HepG2 (cell line): Measurements from ENCODE around the gene VARS1. TPM values are rescaled to one million over a fixed set of nuclear protein-coding genes. Genes with fewer than 3 reads are reported as not detected.

Source experiments
- AKAP8 ChIP-seq: sonication (generic); formaldehyde crosslinking; IDR thresholded peaks from 2 replicates; pipeline ENCODE4 v1.5.1; 2020; ENCODE audit warnings: mild to moderate bottlenecking, missing genetic modification reagents
- ARNT2 ChIP-seq: sonication (generic); formaldehyde crosslinking; IDR thresholded peaks from 2 replicates; pipeline ENCODE4 v1.8.0; 2022; ENCODE audit warnings: mild to moderate bottlenecking, low read depth, missing genetic modification reagents, moderate library complexity
- FLYWCH1 ChIP-seq: sonication (generic); formaldehyde crosslinking; IDR thresholded peaks from 2 replicates; pipeline ENCODE4 v1.8.1; 2023; ENCODE audit warnings: mild to moderate bottlenecking, missing genetic modification reagents
- POLR2A ChIP-seq, 2 experiments: IDR thresholded peaks; 2 replicates each; pipeline ENCODE4 v1.6.1; 2011; ENCODE audit warnings: low read depth in 2 of 2, low read length in 2 of 2, mild to moderate bottlenecking in 1 of 2, moderate library complexity in 1 of 2; ENCODE audit not compliant: insufficient read depth in 1 of 2
- SIX4 ChIP-seq: sonication (generic); formaldehyde crosslinking; IDR thresholded peaks from 2 replicates; pipeline ENCODE4 v1.4.0; 2020; ENCODE audit warnings: missing genetic modification reagents
- SRF ChIP-seq: IDR thresholded peaks from 2 replicates; pipeline ENCODE4 v1.6.1; 2011; ENCODE audit warnings: mild to moderate bottlenecking, low read depth, low read length, moderate library complexity
- ZFX ChIP-seq: sonication (generic); formaldehyde crosslinking; IDR thresholded peaks from 2 replicates; pipeline ENCODE4 v1.4.0; 2020; ENCODE audit warnings: mild to moderate bottlenecking, low read depth, missing genetic modification reagents, moderate library complexity
- ZNF530 ChIP-seq: sonication (generic); formaldehyde crosslinking; IDR thresholded peaks from 2 replicates; pipeline ENCODE4 v1.5.0; 2020; ENCODE audit warnings: low read depth, mild to moderate bottlenecking, missing genetic modification reagents
- ZNF564 ChIP-seq: sonication (generic); formaldehyde crosslinking; IDR thresholded peaks from 2 replicates; pipeline ENCODE4 v1.8.1; 2023; ENCODE audit warnings: mild to moderate bottlenecking, missing genetic modification reagents
- ZNF614 ChIP-seq: IDR thresholded peaks from 2 replicates; pipeline ENCODE4 v1.6.1; 2018; ENCODE audit warnings: missing biosample characterization, missing genetic modification reagents, inconsistent platforms, borderline replicate concordance
- polyA plus RNA-seq, 8 experiments: library from polyadenylated mRNA; depleted of rRNA in 3 of 8; stranded (reverse) in 7 of 8; unstranded in 1 of 8; fragments of >200 nt; fragmentation: Illumina TruSeq in 4 of 8; extraction: Trizol in 4 of 8; gene quantifications; 2 replicates each; pipeline versions ENCODE4 v1.2.1 to v1.2.3, GENCODE V29; 2011 to 2016; ENCODE audit warnings: low read depth in 4 of 8, missing spikeins in 1 of 8, mixed read lengths in 1 of 8; ENCODE audit not compliant: insufficient read depth in 1 of 8
- total RNA-seq, 5 experiments: library from RNA; depleted of rRNA; stranded (reverse); fragments of >200 nt; fragmentation: Illumina TruSeq; extraction: Trizol; gene quantifications; 2 replicates each; pipeline ENCODE4 v1.2.3, GENCODE V29; 2016; ENCODE audit warnings: low read depth in 1 of 5
- TF ChIP-seq, protein P1 (sequence below): sonication (generic); formaldehyde crosslinking; IDR thresholded peaks from 2 replicates; pipeline ENCODE4 v1.4.0; 2020; ENCODE audit warnings: missing genetic modification reagents, borderline replicate concordance
- TF ChIP-seq, protein P2 (sequence below): sonication (generic); formaldehyde crosslinking; conservative IDR thresholded peaks from 2 replicates; pipeline ENCODE4 v1.5.0; 2020; ENCODE audit warnings: missing genetic modification reagents
- TF ChIP-seq, protein P3 (sequence below): sonication (generic); formaldehyde crosslinking; IDR thresholded peaks from 2 replicates; pipeline ENCODE4 v1.4.0; 2020; ENCODE audit warnings: mild to moderate bottlenecking, low read depth, missing genetic modification reagents
- TF ChIP-seq, protein P4 (sequence below): IDR thresholded peaks from 2 replicates; pipeline ENCODE4 v1.6.1; 2016; ENCODE audit warnings: mild to moderate bottlenecking
- TF ChIP-seq, protein P5 (sequence below): sonication (generic); formaldehyde crosslinking; IDR thresholded peaks from 2 replicates; pipeline ENCODE4 v1.4.0; 2020; ENCODE audit warnings: missing genetic modification reagents
- TF ChIP-seq, protein P6 (sequence below): sonication (generic); formaldehyde crosslinking; conservative IDR thresholded peaks from 2 replicates; pipeline ENCODE4 v1.4.0; 2020; ENCODE audit warnings: missing genetic modification reagents

Gene VARS1
- total and polyA plus RNA-seq, 2 of the 13 experiments (the other 11 are each of a cell fraction or from before 2014, with no cell fraction given) = 14.7 to 56.1 TPM

DNA sequence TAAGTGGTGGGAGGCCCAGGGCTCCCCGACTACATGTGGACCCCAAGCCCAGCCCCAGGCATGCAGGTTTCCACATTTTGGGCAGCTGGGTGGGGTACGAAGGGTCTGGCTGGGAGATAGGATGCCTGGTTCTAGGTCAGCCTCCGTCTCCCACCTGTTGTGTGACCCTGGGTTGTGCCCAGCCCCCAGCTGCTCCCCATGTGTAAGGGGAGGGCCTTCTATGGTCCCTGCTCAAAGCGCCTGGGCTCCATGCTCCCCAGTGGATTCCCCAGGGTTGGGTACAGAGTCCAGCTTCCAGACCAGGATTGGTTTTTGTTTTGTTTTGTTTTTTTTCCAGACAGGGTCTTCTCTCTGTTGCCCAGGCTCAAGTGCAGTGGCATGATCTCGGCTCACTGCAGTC lies 17.4 kb downstream of the VARS1 start (continued):
- TF ChIP-seq, protein P1, sequence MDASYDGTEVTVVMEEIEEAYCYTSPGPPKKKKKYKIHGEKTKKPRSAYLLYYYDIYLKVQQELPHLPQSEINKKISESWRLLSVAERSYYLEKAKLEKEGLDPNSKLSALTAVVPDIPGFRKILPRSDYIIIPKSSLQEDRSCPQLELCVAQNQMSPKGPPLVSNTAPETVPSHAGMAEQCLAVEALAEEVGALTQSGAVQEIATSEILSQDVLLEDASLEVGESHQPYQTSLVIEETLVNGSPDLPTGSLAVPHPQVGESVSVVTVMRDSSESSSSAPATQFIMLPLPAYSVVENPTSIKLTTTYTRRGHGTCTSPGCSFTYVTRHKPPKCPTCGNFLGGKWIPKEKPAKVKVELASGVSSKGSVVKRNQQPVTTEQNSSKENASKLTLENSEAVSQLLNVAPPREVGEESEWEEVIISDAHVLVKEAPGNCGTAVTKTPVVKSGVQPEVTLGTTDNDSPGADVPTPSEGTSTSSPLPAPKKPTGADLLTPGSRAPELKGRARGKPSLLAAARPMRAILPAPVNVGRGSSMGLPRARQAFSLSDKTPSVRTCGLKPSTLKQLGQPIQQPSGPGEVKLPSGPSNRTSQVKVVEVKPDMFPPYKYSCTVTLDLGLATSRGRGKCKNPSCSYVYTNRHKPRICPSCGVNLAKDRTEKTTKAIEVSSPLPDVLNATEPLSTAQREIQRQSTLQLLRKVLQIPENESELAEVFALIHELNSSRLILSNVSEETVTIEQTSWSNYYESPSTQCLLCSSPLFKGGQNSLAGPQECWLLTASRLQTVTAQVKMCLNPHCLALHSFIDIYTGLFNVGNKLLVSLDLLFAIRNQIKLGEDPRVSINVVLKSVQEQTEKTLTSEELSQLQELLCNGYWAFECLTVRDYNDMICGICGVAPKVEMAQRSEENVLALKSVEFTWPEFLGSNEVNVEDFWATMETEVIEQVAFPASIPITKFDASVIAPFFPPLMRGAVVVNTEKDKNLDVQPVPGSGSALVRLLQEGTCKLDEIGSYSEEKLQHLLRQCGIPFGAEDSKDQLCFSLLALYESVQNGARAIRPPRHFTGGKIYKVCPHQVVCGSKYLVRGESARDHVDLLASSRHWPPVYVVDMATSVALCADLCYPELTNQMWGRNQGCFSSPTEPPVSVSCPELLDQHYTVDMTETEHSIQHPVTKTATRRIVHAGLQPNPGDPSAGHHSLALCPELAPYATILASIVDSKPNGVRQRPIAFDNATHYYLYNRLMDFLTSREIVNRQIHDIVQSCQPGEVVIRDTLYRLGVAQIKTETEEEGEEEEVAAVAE (CRISPR knock-in tag) = no peak
- TF ChIP-seq, protein P2, sequence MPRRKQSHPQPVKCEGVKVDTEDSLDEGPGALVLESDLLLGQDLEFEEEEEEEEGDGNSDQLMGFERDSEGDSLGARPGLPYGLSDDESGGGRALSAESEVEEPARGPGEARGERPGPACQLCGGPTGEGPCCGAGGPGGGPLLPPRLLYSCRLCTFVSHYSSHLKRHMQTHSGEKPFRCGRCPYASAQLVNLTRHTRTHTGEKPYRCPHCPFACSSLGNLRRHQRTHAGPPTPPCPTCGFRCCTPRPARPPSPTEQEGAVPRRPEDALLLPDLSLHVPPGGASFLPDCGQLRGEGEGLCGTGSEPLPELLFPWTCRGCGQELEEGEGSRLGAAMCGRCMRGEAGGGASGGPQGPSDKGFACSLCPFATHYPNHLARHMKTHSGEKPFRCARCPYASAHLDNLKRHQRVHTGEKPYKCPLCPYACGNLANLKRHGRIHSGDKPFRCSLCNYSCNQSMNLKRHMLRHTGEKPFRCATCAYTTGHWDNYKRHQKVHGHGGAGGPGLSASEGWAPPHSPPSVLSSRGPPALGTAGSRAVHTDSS (CRISPR knock-in tag) = no peak
- no peak for TF ChIP-seq ZFX (CRISPR knock-in tag)
- TF ChIP-seq AKAP8 (CRISPR knock-in tag) = peak; percentile 40; the same call in 1 of the 2 replicates
- no peak for TF ChIP-seq FLYWCH1 (CRISPR knock-in tag)
- TF ChIP-seq SRF = no peak
- no peak for TF ChIP-seq ZNF530 (CRISPR knock-in tag)
- TF ChIP-seq ZNF614 (CRISPR knock-in tag) = 0 out of 2 replicates have a peak, but pooled peaks have one; percentile 31
- TF ChIP-seq, protein P3, sequence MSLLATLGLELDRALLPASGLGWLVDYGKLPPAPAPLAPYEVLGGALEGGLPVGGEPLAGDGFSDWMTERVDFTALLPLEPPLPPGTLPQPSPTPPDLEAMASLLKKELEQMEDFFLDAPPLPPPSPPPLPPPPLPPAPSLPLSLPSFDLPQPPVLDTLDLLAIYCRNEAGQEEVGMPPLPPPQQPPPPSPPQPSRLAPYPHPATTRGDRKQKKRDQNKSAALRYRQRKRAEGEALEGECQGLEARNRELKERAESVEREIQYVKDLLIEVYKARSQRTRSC (CRISPR knock-in tag) = no peak
- TF ChIP-seq SIX4 = no peak
- no peak for TF ChIP-seq POLR2A (IDR thresholded peaks at IDR 0.05; ENCODE audit: insufficient read depth in 1 of 2, low read depth in 2 of 2, low read length in 2 of 2)
- no peak for TF ChIP-seq ZNF564 (CRISPR knock-in tag)
- TF ChIP-seq ARNT2 (CRISPR knock-in tag) = no peak
- TF ChIP-seq, protein P4, sequence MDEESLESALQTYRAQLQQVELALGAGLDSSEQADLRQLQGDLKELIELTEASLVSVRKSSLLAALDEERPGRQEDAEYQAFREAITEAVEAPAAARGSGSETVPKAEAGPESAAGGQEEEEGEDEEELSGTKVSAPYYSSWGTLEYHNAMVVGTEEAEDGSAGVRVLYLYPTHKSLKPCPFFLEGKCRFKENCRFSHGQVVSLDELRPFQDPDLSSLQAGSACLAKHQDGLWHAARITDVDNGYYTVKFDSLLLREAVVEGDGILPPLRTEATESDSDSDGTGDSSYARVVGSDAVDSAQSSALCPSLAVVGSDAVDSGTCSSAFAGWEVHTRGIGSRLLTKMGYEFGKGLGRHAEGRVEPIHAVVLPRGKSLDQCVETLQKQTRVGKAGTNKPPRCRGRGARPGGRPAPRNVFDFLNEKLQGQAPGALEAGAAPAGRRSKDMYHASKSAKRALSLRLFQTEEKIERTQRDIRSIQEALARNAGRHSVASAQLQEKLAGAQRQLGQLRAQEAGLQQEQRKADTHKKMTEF = no peak
- TF ChIP-seq, protein P5, sequence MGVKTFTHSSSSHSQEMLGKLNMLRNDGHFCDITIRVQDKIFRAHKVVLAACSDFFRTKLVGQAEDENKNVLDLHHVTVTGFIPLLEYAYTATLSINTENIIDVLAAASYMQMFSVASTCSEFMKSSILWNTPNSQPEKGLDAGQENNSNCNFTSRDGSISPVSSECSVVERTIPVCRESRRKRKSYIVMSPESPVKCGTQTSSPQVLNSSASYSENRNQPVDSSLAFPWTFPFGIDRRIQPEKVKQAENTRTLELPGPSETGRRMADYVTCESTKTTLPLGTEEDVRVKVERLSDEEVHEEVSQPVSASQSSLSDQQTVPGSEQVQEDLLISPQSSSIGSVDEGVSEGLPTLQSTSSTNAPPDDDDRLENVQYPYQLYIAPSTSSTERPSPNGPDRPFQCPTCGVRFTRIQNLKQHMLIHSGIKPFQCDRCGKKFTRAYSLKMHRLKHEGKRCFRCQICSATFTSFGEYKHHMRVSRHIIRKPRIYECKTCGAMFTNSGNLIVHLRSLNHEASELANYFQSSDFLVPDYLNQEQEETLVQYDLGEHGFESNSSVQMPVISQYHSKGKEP (CRISPR knock-in tag) = no peak
- TF ChIP-seq, protein P6, sequence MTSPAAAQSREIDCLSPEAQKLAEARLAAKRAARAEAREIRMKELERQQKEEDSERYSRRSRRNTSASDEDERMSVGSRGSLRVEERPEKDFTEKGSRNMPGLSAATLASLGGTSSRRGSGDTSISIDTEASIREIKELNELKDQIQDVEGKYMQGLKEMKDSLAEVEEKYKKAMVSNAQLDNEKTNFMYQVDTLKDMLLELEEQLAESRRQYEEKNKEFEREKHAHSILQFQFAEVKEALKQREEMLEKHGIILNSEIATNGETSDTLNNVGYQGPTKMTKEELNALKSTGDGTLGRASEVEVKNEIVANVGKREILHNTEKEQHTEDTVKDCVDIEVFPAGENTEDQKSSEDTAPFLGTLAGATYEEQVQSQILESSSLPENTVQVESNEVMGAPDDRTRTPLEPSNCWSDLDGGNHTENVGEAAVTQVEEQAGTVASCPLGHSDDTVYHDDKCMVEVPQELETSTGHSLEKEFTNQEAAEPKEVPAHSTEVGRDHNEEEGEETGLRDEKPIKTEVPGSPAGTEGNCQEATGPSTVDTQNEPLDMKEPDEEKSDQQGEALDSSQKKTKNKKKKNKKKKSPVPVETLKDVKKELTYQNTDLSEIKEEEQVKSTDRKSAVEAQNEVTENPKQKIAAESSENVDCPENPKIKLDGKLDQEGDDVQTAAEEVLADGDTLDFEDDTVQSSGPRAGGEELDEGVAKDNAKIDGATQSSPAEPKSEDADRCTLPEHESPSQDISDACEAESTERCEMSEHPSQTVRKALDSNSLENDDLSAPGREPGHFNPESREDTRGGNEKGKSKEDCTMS (CRISPR knock-in tag) = no peak
